Activated T-cell treated with anti-CD3 and anti-CD28 coated beads for 1 hour (primary cell): ENCODE results near the gene CA10.

Source experiments
- DNase-seq: peaks from one replicate; pipeline ENCODE4 v3.0.0-alpha.2; 2020; ENCODE audit warnings: low read depth

CA10 gene

GRCh38 chr17:51947160-51947735 is 211.3 kb downstream of the CA10 start:
- no peak for DNase-seq

GRCh38 chr17:51946311-51946710 is 212.2 kb downstream of the CA10 start:
- DNase-seq, result no peak

- no peak for DNase-seq
Measured at GRCh38 chr17:51941272-51941671, 217.2 kb downstream of the CA10 start.

GRCh38 chr17:51937264-51937663 is 221.2 kb downstream of the CA10 start:
- no peak for DNase-seq

GRCh38 chr17:51935477-51935876 is 223.0 kb downstream of the CA10 start:
- DNase-seq, result no peak

- no peak for DNase-seq
Measured at GRCh38 chr17:51933647-51934046, 224.9 kb downstream of the CA10 start.

- DNase-seq, result no peak
Measured at GRCh38 chr17:51926448-51926847, 232.1 kb downstream of the CA10 start.

- no peak for DNase-seq
Measured at GRCh38 chr17:51921500-51921899, 237.0 kb downstream of the CA10 start.

GRCh38 chr17:51914577-51914976 is 243.9 kb downstream of the CA10 start:
- DNase-seq, result no peak

GRCh38 chr17:51913491-51914205 is 244.9 kb downstream of the CA10 start:
- no peak for DNase-seq

- DNase-seq, result no peak
Measured at GRCh38 chr17:51912939-51913338, 245.6 kb downstream of the CA10 start.

- DNase-seq, result no peak
Measured at GRCh38 chr17:51911237-51911636, 247.3 kb downstream of the CA10 start.

- no peak for DNase-seq
Measured at GRCh38 chr17:51909971-51910370, 248.5 kb downstream of the CA10 start.

GRCh38 chr17:51908841-51909537 is 249.5 kb downstream of the CA10 start:
- DNase-seq, result no peak

GRCh38 chr17:51907041-51907440 is 251.5 kb downstream of the CA10 start:
- DNase-seq, result no peak

- DNase-seq, result no peak
Measured at GRCh38 chr17:51904379-51904778, 254.1 kb downstream of the CA10 start.

- DNase-seq, result no peak
Measured at GRCh38 chr17:51901242-51901641, 257.3 kb downstream of the CA10 start.

GRCh38 chr17:51891936-51892335 is 266.6 kb downstream of the CA10 start:
- no peak for DNase-seq

GRCh38 chr17:51890710-51891109 is 267.8 kb downstream of the CA10 start:
- no peak for DNase-seq

- no peak for DNase-seq
Measured at GRCh38 chr17:51888816-51889215, 269.7 kb downstream of the CA10 start.

- DNase-seq, result no peak
Measured at GRCh38 chr17:51876986-51877385, 281.5 kb downstream of the CA10 start.

- no peak for DNase-seq
Measured at GRCh38 chr17:51873302-51873701, 285.2 kb downstream of the CA10 start.

GRCh38 chr17:51869387-51869786 is 289.1 kb downstream of the CA10 start:
- DNase-seq, result no peak
